SK-N-SH treated with all-trans-retinoic acid at 6 μM for 48 hours (cell line): ENCODE results near the gene SKP1.

Source experiments
- ESRRG ChIP-seq: fragments of 250-450 bp; sonication (Bioruptor Pico); IDR thresholded peaks from 2 replicates; pipeline ENCODE4 v1.6.1; 2021; ENCODE audit warnings: mild to moderate bottlenecking
- OSR1 ChIP-seq: fragments of 250-450 bp; sonication (Bioruptor Pico); IDR thresholded peaks from 2 replicates; pipeline ENCODE4 v1.8.0; 2022; ENCODE audit warnings: moderate library complexity, mild to moderate bottlenecking, inconsistent platforms
- PPARA ChIP-seq: fragments of 250-450 bp; sonication (Bioruptor Pico); IDR thresholded peaks from 2 replicates; pipeline ENCODE4 v1.5.0; 2020; ENCODE audit warnings: mild to moderate bottlenecking, borderline replicate concordance
- RARB ChIP-seq: fragments of 250-450 bp; sonication (Bioruptor Pico); IDR thresholded peaks from 2 replicates; pipeline ENCODE4 v1.8.0; 2021; ENCODE audit warnings: mild to moderate bottlenecking, moderate library complexity
- TOX ChIP-seq: fragments of 250-450 bp; sonication (Bioruptor Pico); IDR thresholded peaks from 2 replicates; pipeline ENCODE4 v1.8.0; 2021; ENCODE audit warnings: mild to moderate bottlenecking, moderate library complexity, borderline replicate concordance
- ZFP30 ChIP-seq: fragments of 450-650 bp; formaldehyde crosslinking; IDR thresholded peaks from 2 replicates; pipeline ENCODE4 v1.5.0; 2022; ENCODE audit warnings: mild to moderate bottlenecking, moderate library complexity
- TF ChIP-seq, protein P1 (sequence below): fragments of 250-450 bp; sonication (Bioruptor Pico); IDR thresholded peaks from 2 replicates; pipeline ENCODE4 v1.8.0; 2021; ENCODE audit warnings: low read depth, mild to moderate bottlenecking, moderate library complexity, borderline replicate concordance

DNA sequence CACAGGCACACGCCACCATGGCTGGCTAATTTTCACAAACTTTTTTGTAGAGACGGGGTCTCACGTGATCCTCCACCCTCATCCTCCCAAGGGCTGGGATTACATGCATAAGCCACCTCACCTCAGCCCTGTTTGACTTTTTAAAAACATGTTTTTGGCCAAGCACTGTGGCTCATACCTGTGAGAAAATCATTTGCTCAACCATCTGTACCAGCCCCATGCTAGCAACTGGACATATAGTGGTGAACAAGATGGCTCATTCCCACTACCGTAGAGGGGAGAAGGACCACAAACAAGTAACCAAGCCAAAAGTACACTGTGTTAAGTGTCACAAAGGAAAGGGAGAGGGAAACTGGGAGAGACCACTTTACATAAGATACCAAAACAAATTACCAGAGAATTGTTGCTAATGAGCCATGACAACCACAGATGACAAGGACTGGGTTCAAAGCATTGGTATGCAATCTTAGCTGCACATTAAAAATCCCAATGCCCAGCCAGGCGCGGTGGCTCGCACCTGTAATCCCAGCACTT, 29.9 kb upstream of the SKP1 start:
- TF ChIP-seq ZFP30 (CRISPR knock-in tag): no peak
- TF ChIP-seq TOX: no peak
- no peak for TF ChIP-seq OSR1 (CRISPR knock-in tag)
- TF ChIP-seq RARB: no peak
- TF ChIP-seq, protein P1, sequence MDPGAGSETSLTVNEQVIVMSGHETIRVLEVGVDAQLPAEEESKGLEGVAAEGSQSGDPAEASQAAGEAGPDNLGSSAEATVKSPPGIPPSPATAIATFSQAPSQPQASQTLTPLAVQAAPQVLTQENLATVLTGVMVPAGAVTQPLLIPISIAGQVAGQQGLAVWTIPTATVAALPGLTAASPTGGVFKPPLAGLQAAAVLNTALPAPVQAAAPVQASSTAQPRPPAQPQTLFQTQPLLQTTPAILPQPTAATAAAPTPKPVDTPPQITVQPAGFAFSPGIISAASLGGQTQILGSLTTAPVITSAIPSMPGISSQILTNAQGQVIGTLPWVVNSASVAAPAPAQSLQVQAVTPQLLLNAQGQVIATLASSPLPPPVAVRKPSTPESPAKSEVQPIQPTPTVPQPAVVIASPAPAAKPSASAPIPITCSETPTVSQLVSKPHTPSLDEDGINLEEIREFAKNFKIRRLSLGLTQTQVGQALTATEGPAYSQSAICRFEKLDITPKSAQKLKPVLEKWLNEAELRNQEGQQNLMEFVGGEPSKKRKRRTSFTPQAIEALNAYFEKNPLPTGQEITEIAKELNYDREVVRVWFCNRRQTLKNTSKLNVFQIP (CRISPR knock-in tag): no peak
- no peak for TF ChIP-seq ESRRG (CRISPR knock-in tag)
- TF ChIP-seq PPARA (CRISPR knock-in tag): no peak
